Activated naive CD4-positive, alpha-beta T cell treated with anti-CD3 and anti-CD28 coated beads, Interleukin-2, amount 50 U/mL, for 24 hours (primary cell): Measurements from ENCODE around the gene CUBN.

Source experiments
- H3K27ac Mint-ChIP-seq: one replicate; pipeline ENCODE4 v1.8.0; 2021; ENCODE audit warnings: mild to moderate bottlenecking, mixed read lengths
- H3K27me3 Mint-ChIP-seq: one replicate; pipeline ENCODE4 v1.8.0; 2021; ENCODE audit warnings: mixed read lengths
- H3K36me3 Mint-ChIP-seq: one replicate; pipeline ENCODE4 v1.8.0; 2021; ENCODE audit warnings: mixed read lengths
- H3K4me1 Mint-ChIP-seq: one replicate; pipeline ENCODE4 v1.8.0; 2021; ENCODE audit warnings: mixed read lengths
- H3K4me3 Mint-ChIP-seq: one replicate; pipeline ENCODE4 v1.8.0; 2021; ENCODE audit warnings: mild to moderate bottlenecking, mixed read lengths
- H3K9me3 Mint-ChIP-seq: one replicate; pipeline ENCODE4 v1.8.0; 2021; ENCODE audit warnings: mixed read lengths

The CUBN gene

DNA sequence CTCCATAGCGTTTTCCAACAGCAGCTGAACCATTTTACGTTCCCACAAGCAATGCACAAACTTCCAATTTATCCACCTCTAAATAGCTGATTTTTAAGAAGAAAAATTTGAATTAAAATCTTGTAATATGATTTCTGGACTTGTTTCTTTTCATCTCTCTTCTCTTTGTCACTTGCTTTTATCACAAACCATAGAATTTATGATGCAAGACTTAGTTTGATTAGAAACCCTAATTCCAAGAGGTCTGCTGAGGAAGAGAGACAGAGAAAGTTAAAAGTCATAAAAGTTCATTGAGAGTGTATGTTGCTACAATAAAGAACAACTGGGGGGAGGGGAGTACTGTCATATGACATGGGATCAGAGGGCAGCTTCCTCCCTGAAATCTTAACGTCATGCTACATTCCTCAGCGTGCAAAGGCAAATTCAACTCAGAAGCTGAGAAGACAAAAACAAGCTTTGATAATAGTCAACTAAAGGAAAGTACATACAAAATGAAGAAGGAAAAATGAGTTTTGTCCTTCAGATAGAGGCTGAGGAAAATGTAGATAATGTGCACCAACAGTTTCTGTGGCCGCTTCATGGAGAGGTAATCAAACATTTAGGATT, 18.4 kb upstream of the CUBN start:
- H3K9me3 Mint-ChIP-seq = no peaks in the 10 kb centered on the region
- H3K4me1 Mint-ChIP-seq = peaks cover 31% of the 10 kb centered on the region
- H3K27ac Mint-ChIP-seq = no peak overlapping the region

DNA sequence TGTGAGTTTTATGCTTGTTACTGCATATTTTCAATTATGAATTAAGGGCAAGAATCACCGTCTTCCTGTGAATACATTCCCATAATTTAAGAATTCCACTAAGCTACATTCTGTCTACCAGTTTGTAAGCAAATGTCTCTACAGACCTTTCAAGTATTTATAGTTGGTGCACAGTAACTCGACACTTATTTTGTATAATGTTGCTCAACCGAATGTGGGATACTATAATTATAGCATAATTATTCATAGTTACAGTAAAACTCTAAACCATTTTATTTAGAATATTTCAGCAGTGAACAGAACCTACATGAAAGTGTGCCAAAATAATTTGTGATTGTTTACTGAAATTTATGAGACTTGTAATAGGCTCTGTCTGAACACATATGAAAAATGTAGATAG, 17.3 kb upstream of the CUBN start:
- no peaks in the 10 kb centered on the region for H3K27me3 Mint-ChIP-seq
- no peaks in the 10 kb centered on the region for H3K9me3 Mint-ChIP-seq
- H3K27ac Mint-ChIP-seq = no peak overlapping the region
- peaks cover 21% of the 10 kb centered on the region for H3K36me3 Mint-ChIP-seq
- H3K4me1 Mint-ChIP-seq = peaks cover 38% of the 10 kb centered on the region
- H3K4me3 Mint-ChIP-seq = no peak overlapping the region

More for the DNA sequence above, 18.4 kb upstream of the CUBN start:
- no peak overlapping the region for H3K4me3 Mint-ChIP-seq
- no peaks in the 10 kb centered on the region for H3K27me3 Mint-ChIP-seq
- peaks cover 23% of the 10 kb centered on the region for H3K36me3 Mint-ChIP-seq

DNA sequence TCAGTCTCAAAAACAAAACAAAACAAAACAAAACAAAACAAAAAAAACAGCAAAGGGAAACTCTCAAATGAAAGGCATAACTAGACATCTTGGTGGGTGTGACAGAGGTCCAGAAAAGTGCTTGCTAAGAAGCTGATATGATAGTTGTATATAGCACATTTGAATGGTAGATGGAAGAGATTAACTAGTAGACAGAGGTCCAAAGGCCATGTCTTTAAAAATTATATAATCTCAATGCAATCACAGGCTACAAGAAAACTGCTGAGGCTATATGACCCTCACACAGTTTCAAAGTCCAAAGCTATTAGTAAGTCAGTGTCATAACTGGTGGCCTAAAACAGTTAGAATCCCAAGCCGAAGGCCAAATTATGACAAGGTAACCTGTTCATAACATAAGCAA, 15.6 kb upstream of the CUBN start:
- Mint-ChIP-seq H3K27ac (peak overlapping the region; percentile 62), H3K36me3 (peaks cover 16% of the 10 kb centered on the region), H3K9me3 (no peaks in the 10 kb centered on the region), H3K4me3 (no peak overlapping the region), H3K4me1 (peaks cover 45% of the 10 kb centered on the region), H3K27me3 (no peaks in the 10 kb centered on the region)

DNA sequence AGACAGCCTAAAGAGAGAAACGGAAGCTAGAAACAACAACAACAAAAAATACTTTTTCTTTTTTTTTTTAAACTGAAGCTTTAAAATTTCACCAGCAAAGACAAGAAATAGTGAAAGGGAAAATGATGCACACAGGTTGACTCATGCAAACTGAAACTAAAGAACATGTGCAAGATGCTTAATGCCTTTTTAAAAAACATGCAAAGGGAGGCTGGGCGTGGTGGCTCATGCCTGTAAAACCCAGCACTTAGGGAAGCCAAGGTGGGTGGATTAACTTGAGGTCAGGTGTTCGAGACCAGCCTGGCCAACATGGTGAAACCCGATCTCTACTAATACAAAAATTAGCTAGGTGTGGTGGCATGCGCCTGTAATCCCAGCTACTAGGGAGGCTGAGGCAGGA, 15.1 kb upstream of the CUBN start:
- Mint-ChIP-seq H3K27ac (peak overlapping the region; percentile 62), H3K36me3 (peaks cover 15% of the 10 kb centered on the region), H3K4me1 (peaks cover 45% of the 10 kb centered on the region)

DNA sequence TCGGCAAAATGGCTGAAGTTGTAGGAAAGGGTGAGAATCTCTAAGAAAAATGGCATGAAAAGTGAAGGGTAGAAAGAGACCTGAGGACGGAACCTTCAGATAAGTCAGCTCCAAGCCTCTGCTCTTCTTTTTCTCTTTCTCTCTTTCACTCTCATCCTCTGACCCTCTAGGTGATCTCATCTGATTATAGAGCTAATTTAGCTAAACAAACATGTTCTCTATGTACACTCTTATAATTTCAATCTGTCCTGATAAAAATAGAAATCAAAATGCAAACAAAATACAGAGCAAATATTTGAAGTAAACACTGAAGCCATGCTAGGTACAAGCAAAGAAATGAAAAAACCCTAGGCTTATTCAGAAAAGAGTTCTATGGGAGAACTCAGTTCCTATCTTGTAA, 14.4 kb upstream of the CUBN start:
- no peaks in the 10 kb centered on the region for H3K27me3 Mint-ChIP-seq
- peaks cover 45% of the 10 kb centered on the region for H3K4me1 Mint-ChIP-seq
- no peak overlapping the region for H3K4me3 Mint-ChIP-seq
- no peak overlapping the region for H3K27ac Mint-ChIP-seq
- peaks cover 15% of the 10 kb centered on the region for H3K36me3 Mint-ChIP-seq
- no peaks in the 10 kb centered on the region for H3K9me3 Mint-ChIP-seq

More for the DNA sequence above, 15.1 kb upstream of the CUBN start:
- H3K9me3 Mint-ChIP-seq = no peaks in the 10 kb centered on the region
- H3K4me3 Mint-ChIP-seq = no peak overlapping the region
- no peaks in the 10 kb centered on the region for H3K27me3 Mint-ChIP-seq

DNA sequence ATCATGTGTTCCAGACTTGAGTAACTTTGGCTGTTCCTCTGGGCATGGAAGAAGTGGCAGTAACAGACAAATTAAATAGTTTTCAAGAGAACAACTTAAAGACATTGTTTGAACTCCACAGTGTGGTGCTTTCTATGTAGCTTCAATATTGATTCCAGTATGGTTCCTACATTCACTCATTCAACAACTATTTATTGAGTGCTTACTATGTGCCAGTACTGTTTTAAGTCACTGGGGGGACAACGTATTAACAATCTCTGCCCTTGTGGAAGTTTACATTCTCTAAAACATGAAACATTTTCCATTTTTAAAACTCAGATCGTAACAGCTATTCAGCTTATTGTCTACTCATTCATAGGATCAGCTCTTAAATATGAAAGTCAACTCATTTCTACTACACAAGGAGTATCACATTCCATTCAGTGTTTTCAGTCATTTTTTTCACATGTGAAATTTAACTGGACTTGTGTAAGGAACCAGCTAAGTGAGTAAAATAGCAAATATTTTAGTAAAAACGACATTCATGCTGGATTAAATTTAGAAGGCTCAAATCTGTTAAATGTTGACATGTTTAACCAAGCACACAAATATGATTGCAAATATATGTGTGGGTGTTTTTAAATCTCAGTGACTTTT, 13.6 kb upstream of the CUBN start:
- Mint-ChIP-seq H3K9me3 (no peaks in the 10 kb centered on the region), H3K4me3 (no peak overlapping the region), H3K36me3 (peaks cover 15% of the 10 kb centered on the region)

DNA sequence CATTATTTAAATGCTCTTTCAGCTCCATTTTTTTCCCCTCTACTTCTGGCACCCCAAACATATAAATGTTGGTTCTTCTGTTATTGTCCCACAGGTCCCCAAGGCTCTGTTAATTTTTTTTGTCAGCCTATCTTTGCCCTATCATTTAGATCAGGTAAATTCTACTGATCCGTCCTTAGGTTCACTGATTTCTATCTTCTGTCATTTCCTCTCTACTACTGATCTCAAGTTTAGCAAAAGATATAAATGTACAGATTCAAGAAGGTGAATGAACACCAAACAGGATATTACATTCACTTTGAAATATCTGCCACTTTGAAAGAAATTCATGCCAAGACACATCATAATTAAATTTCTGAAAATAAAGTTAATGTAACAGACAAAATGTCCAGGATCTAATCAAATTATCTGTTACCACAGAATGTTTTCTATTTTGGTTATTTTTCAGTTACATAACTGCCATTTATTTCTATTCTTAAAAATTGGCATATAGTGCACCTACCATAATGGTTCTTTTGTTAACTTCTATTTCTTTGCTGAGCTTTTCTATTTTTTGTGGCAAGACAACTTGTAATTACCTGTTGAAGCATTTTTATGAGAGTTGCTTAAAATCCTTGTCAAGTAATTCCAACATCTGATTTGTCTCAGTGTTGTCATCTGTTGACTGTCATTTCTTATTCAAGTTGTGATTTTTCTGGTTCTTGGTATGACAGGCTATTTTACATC, 12.1 kb upstream of the CUBN start:
- H3K4me1 Mint-ChIP-seq = peaks cover 45% of the 10 kb centered on the region
- H3K27ac Mint-ChIP-seq = no peak overlapping the region
- H3K9me3 Mint-ChIP-seq = no peaks in the 10 kb centered on the region
- peaks cover 13% of the 10 kb centered on the region for H3K36me3 Mint-ChIP-seq
- peak overlapping the region; percentile 16 for H3K4me3 Mint-ChIP-seq
- no peaks in the 10 kb centered on the region for H3K27me3 Mint-ChIP-seq

More for the DNA sequence above, 13.6 kb upstream of the CUBN start:
- Mint-ChIP-seq H3K27me3 (no peaks in the 10 kb centered on the region), H3K27ac (no peak overlapping the region), H3K4me1 (peaks cover 45% of the 10 kb centered on the region)

DNA sequence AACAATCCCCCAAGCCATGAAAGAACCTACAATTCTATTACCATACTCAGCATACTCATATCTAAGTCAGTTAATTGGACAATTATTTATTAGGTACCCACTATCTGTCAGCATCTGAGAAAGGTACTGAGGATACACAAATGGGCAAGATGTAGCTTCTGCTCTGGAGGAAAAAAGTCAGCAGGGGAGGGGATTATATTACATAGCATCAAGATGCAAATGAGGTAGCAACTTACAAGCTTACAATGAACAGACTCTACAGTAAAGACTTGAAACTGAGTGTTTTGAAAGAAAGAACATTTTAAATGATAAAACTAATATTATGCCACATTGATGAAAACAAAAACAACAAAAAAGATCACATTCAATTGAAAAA, 10.8 kb upstream of the CUBN start:
- H3K36me3 Mint-ChIP-seq = peaks cover 11% of the 10 kb centered on the region
- H3K27ac Mint-ChIP-seq = no peak overlapping the region
- H3K27me3 Mint-ChIP-seq = no peaks in the 10 kb centered on the region
- peaks cover 37% of the 10 kb centered on the region for H3K4me1 Mint-ChIP-seq
- H3K9me3 Mint-ChIP-seq = no peaks in the 10 kb centered on the region
- H3K4me3 Mint-ChIP-seq = no peak overlapping the region

DNA sequence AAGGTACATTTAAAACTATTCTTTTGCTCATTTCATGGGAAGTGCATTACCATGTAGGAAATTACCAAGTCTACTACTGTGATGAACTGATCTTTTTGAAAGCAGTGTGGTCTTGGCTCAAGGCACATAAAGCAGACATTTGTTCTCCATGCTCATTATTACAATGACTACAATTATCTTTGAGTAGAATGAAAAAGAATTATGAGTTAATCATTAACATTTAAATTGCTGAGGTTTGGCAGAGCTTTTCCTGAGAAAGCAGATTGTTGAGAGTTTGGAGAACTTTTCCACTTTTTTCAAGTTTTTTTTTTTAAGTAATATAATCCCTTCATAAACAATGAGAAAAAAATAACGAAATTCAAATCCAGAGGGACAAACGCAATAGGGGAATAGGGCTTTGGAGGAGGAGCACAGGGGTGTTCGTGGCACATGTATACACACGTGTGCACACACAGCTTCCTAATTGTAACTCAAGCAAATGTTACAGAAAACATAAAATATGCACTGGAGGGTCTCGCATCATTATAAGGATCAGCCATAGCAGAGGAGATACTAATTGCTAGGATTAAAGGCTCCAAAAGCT, 8.9 kb upstream of the CUBN start:
- Mint-ChIP-seq H3K4me3 (no peak overlapping the region), H3K9me3 (no peaks in the 10 kb centered on the region), H3K4me1 (peaks cover 18% of the 10 kb centered on the region), H3K27ac (no peak overlapping the region), H3K27me3 (no peaks in the 10 kb centered on the region), H3K36me3 (peaks cover 3% of the 10 kb centered on the region)

DNA sequence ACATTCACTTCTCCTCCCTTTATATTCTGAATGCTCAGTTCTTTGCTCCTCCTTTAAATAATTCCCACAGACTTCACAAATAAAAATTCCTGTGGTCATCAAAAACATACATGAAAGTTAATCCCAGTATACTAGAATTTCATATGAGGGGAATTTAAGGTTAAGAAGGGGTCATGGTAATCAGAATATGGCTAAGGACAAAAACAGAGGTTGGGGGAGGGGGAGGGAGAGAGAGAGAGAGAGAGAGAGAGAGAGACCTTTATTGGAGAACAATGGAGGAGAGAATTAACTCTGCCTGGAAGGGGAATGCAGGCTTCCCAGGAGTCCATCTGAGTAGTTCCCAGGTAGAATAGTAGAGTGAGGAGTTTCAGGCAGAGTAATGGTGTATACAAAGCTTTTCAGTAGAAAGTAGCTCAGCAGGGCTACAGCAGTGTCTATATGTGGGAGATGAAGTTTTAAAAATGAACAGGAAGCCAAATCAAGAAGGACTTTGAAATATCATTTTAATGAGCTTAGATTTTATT, 5.2 kb upstream of the CUBN start:
- Mint-ChIP-seq H3K36me3 (peaks cover 4% of the 10 kb centered on the region), H3K4me1 (no peaks in the 10 kb centered on the region), H3K9me3 (no peaks in the 10 kb centered on the region), H3K27me3 (no peaks in the 10 kb centered on the region), H3K27ac (no peak overlapping the region), H3K4me3 (no peak overlapping the region)

DNA sequence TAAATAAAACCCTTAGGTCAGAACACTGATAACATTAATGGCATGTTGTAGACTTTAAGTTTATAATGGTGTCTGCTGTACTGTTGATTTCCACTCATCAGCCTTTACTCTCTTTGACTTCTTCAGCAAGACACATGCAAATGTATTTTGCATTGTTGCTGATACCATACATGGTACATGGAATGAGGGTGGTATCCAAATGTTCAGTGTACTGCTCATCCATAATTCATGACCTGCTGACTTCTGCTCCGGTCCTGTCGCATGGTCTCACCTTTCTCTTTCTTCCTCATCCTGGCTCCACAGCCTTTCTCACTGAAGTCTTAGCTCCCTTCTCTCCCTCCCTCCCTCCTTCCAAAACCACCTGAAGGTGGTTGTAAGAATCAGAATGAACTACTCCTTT, 4.7 kb upstream of the CUBN start:
- H3K27me3 Mint-ChIP-seq = no peaks in the 10 kb centered on the region
- peaks cover 4% of the 10 kb centered on the region for H3K36me3 Mint-ChIP-seq

DNA sequence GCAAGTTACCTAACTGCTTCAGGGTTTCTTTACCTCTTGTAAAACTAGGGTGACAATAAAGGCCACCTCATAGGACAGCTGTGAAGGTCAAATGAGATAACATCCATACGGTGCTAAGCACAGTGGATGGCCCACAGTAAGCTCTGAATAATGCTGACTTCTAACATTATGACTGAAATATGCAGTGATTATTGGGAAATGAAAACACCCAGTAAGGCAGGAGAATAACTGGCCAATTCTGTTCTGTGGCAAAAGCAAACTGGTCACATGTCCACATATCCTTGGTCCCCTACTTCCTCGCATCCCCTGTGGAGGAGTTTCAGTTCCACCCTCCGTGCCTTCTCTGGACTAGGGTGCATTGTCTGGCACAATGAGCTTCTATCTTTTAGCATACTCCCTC, 1.4 kb downstream of the CUBN start:
- H3K36me3 Mint-ChIP-seq = peaks cover 19% of the 10 kb centered on the region
- no peaks in the 10 kb centered on the region for H3K27me3 Mint-ChIP-seq
- H3K4me3 Mint-ChIP-seq = no peak overlapping the region
- no peaks in the 10 kb centered on the region for H3K4me1 Mint-ChIP-seq
- no peak overlapping the region for H3K27ac Mint-ChIP-seq
- H3K9me3 Mint-ChIP-seq = no peaks in the 10 kb centered on the region

More for the DNA sequence above, 4.7 kb upstream of the CUBN start:
- H3K4me3 Mint-ChIP-seq = no peak overlapping the region
- no peaks in the 10 kb centered on the region for H3K4me1 Mint-ChIP-seq
- H3K27ac Mint-ChIP-seq = no peak overlapping the region
- H3K9me3 Mint-ChIP-seq = no peaks in the 10 kb centered on the region

DNA sequence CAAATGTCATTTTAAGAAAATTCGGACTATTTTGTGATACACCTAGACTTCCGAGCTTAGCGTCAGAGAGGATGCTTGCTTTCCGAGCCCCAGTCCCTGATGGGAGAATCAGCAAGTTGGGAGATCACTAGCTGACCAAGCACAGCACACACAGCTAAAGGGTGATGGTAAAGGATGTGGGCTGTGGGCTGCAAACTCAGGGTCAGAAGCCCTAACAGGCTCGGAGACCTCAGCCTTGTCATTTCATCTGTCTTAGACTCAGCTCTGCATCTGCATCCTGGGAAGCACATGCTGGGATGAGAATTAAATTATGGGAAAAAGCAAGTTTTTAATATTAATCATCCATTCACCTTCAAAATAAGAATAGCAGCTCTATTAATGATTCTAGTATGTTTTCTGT, 3.3 kb downstream of the CUBN start:
- Mint-ChIP-seq H3K27me3 (no peaks in the 10 kb centered on the region), H3K27ac (no peak overlapping the region), H3K4me3 (no peak overlapping the region), H3K9me3 (no peaks in the 10 kb centered on the region), H3K4me1 (no peaks in the 10 kb centered on the region), H3K36me3 (peaks cover 24% of the 10 kb centered on the region)

DNA sequence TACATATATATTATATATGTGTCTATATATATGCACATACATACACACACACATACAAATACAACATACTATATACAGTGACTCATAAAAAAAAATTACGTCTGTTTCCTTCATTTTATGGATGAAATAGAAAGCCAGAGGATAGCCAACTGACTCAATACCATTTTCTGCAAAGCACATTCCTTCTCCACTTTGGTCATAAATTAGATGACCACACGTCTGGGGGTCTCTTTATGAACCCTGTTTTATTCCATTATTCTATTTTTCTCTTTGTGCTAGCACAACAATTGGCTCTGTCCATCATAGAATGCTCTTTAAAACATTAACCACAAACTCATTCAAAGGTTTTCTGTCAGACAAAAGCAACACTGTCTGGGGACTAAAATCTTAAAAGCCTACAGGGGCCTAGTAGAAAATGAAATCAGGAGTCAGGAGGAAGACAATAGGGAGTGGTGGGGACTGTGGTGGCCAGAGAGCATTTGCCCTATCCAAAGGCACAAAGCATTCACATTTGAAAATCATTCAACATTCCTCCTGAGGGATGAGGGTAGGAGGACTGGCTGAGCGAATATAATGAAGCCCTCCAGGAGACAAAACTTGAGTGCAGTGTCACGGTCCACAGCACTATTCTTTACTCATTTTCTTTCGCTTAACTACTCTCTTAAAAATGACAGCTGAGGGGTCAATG, 4.3 kb downstream of the CUBN start:
- Mint-ChIP-seq H3K4me1 (no peaks in the 10 kb centered on the region), H3K9me3 (no peaks in the 10 kb centered on the region), H3K4me3 (no peak overlapping the region), H3K27ac (no peak overlapping the region), H3K36me3 (peaks cover 29% of the 10 kb centered on the region), H3K27me3 (no peaks in the 10 kb centered on the region)

DNA sequence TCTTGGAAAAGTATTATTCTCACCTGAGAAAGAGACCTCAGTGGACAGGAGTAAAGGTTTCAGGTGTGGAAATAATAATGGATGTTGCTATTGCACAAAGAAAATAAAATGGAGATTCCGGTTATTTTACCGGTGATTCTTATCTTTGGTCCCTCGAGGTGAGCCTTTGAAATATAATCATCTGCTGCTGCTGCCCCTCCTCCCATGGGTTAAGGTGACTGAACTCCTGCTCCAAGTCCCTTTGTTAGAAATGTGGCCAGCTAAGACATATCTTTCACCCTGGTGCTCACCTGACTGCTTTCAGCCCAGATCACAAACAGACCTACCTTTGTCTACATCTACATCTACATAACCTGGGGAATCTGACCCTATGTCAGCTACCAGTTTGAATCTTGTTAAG, 5.7 kb downstream of the CUBN start:
- H3K27me3 Mint-ChIP-seq = no peaks in the 10 kb centered on the region
- H3K9me3 Mint-ChIP-seq = no peaks in the 10 kb centered on the region
- no peak overlapping the region for H3K4me3 Mint-ChIP-seq
- no peaks in the 10 kb centered on the region for H3K4me1 Mint-ChIP-seq
- H3K36me3 Mint-ChIP-seq = peaks cover 33% of the 10 kb centered on the region
- H3K27ac Mint-ChIP-seq = no peak overlapping the region
